HG03175 (cell line): ENCODE data around the gene PRRG1.
"Not testable (repeated sequence)": the region's sequence is repeated elsewhere in the genome, so short reads cannot be mapped to it uniquely, and the experiment has no call there.

Experiments
- ATAC-seq: cut with Tn5 transposase; IDR thresholded peaks from one replicate; pipeline ENCODE4 v1.9.1; 2021; ENCODE audit warnings: mild to moderate bottlenecking, moderate library complexity; ENCODE audit not compliant: unreplicated experiment

PRRG1 gene

GRCh38 chrX:37378404-37378803, 29.2 kb downstream of the PRRG1 start:
- no peak for ATAC-seq

- no peak for ATAC-seq
Measured at GRCh38 chrX:37378830-37379229, 29.7 kb downstream of the PRRG1 start.

GRCh38 chrX:37380256-37380655, 31.1 kb downstream of the PRRG1 start:
- no peak for ATAC-seq

- ATAC-seq, result no peak
Measured at GRCh38 chrX:37380924-37381323, 31.8 kb downstream of the PRRG1 start.

GRCh38 chrX:37383313-37383712, 34.1 kb downstream of the PRRG1 start:
- ATAC-seq, result no peak

DNA sequence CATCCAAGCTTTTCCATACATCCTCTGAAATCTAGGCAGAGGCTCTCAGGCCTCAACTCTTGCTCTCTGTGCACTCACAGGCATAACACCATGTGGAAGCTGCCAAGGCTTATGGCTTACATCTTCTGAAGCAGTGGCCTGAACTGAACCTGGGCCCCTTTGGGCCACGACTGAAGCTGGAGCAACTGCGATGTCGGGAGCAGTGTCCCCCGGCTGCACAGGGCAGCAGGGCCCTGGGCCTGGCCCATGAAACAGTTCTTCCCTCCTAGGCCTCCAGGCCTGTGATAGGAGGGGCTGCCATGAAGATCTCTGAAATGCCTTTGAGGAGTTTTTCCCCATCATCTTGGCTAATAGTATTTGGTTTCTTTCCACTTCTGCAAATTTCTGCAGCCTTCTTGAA, 39.2 kb downstream of the PRRG1 start:
- ATAC-seq, result no peak

DNA sequence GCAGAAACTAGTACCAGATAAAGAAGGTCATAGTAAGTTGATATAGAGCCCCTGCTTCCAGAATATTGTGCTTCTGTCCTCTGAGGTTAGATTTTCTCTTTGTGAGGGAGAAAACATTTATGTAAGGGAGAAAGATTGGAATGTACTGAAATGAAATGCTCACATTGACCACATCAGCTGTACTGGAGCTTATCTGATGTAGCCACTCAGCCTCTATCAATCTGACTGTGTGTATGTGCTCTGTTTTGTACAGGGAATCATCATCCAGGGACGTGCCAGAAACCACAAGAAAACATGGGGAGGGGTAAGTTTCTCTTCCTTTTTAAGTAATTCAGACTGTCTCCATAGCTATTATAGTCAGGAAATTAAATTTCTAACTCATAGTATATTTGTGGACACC, 56.8 kb downstream of the PRRG1 start:
- no peak for ATAC-seq

DNA sequence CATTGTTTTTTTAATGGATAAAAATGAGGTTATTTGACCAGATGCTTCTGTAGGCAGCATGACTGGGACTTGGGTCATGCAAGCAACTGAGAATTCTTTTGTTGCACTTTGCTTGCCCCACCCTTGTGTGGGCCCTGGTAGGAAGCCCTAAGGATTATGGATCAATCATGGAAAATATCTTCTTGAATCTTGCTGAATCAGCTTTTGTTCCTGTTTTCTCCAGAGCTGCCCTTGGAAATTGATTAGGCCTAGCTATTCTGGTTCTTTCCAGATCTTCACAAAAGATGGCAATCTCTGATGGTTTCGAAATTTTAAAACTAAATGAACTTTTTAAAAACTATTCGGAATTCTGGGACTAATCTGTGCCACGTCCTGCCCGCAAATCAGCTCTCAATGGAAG, 58.6 kb downstream of the PRRG1 start:
- no peak for ATAC-seq

DNA sequence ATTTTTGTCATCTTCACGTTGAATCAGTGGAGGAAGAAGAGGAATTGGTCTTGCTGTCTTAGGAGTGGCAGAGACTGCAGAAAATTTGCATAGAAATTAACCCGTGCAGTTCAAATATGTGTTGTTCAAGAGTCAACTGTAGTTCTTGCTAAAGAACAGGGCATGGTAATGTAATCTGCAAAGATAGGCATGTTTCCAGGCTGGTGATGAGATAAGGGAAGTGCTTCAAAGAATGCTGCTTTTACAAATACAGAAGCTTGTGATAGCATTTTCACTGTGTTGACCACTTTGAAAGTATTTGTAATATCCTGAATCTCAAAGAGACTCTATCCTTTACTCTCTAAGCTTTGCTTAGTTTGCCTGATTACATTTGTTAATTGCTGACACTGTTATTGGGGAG, 60.1 kb downstream of the PRRG1 start:
- ATAC-seq, result no peak

GRCh38 chrX:37420185-37420584, 71.0 kb downstream of the PRRG1 start:
- no peak for ATAC-seq

DNA sequence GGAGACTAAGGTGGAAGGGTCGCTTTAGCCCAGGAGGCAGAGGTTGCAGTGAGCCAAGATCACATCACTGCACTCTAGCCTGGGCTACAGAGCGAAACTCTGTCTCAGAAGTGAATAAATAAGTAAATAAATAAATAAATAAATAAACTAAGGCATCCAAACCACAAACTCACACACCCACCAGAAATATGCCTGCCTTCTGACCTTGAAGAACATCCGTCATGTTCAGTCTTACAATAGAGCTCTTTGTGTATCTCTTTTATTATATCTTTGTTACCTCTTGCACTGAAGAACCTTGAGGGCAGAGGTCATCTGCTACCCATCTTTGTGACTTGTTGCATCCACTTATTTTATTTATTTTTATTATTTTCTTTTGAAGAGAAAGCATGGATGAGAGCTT, 71.6 kb downstream of the PRRG1 start:
- no peak for ATAC-seq

DNA sequence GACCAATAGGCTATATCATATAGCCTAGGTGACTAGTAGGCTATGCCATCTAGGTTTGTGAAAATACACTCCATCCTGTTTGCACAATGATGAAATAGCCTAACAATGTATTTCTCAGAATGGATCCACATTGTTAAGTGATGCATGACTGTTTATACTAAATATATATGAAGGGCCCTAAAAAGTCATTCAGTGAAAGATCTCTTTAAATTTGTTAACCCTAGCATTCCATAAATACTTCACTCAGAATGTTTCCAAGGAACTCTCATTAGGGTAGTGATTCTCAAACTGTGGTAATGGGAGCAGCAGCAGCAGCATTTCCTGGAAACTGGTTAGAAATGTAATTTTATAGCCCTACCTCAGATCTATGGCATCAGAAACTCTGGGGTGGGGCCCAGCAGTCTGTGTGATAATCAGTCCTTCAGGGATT, 74.9 kb downstream of the PRRG1 start:
- ATAC-seq, result no peak

DNA sequence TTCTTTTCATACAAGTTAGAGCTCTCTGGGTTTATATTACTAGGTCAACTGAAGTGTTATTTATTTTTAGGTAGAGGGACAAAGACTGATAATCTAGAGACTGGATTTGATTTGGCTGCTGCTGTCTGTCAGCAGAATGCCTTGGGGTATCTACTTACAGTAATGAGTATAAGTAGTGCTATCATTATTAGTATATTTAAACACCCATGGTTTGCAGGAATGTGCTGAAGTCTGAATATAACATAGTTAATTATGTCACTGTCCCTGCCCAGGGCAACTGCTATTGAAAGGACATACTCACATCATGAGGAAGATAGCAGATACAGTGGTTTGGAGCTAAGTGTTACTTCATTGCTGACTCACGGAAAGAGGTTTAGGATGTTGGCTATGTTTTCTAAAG, 76.2 kb downstream of the PRRG1 start:
- ATAC-seq, result no peak

DNA sequence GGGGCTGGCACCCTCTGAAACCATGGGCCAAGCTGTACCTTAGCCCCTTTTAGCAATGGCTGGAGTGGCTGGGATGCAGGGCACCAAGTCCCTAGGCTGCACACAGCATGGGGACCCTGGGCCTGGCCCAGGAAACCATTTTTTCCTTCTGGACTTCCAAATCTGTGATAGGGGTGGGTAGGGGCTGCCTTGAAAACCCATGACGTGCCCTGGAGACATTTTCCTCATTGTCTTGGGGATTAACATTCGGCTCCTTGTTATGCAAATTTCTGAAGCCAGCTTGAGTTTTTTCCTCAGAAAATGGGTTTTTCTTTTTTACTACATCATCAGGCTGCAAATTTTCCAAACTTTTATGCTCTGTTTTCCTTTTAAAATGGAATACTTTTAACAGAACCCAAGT, 79.8 kb downstream of the PRRG1 start:
- ATAC-seq, result not testable (repeated sequence)

DNA sequence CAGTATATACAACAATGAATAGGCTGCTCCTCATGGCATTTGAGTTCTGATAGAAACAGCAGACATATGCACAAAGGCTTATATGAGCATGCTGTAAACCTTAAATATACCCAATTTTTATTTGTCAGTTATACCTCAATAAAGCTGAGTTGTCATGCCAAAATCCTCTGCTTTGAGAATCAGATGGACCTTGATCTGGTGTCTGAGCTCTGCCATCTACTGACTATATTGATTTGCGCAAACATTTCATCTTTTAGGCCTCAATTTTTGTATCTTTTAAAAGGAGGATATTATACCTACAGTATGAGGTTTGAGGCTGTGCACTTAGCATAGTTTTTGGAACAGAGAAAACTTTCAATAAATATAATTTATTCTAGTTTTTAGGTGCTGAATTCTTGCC, 85.2 kb downstream of the PRRG1 start:
- ATAC-seq, result no peak

GRCh38 chrX:37437160-37437559, 88.0 kb downstream of the PRRG1 start:
- no peak for ATAC-seq

DNA sequence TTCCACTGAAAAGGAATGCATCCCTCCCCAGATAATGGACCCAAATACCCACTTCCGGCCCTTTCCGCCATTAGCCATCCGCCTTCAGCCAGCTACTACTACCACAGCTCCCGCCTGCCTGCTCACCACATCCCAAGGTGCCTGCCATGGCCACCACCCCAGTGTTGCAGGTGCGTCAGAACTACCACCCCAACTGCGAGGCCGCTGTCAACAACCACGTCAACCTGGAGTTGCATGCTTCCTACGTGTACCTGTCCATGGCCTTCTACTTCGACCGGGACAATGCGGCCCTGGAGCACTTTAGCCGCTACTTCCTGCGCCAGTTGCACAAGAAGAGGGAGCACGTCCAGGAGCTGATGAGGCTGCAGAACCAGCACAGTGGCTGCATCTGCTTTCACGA, 92.2 kb downstream of the PRRG1 start:
- no peak for ATAC-seq

GRCh38 chrX:37445182-37445581, 96.0 kb downstream of the PRRG1 start:
- no peak for ATAC-seq

DNA sequence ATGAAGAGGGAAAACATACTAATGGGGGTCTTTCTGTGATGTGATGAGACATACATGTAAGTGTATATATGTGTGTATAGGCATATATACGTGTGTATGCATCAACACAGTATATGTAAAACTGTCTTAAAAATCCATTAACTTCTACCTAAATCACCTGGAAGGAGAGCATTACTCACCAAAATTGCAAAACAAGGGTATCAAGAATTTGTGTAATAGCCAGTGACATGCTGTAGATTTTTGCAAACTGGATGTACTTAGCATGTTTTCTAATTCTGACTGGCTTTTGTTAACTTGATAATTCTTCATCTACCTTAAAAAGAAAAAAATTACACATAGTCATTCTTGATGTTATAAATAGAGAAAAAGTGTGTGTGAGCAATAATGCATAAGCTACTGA, 104.7 kb downstream of the PRRG1 start:
- no peak for ATAC-seq

DNA sequence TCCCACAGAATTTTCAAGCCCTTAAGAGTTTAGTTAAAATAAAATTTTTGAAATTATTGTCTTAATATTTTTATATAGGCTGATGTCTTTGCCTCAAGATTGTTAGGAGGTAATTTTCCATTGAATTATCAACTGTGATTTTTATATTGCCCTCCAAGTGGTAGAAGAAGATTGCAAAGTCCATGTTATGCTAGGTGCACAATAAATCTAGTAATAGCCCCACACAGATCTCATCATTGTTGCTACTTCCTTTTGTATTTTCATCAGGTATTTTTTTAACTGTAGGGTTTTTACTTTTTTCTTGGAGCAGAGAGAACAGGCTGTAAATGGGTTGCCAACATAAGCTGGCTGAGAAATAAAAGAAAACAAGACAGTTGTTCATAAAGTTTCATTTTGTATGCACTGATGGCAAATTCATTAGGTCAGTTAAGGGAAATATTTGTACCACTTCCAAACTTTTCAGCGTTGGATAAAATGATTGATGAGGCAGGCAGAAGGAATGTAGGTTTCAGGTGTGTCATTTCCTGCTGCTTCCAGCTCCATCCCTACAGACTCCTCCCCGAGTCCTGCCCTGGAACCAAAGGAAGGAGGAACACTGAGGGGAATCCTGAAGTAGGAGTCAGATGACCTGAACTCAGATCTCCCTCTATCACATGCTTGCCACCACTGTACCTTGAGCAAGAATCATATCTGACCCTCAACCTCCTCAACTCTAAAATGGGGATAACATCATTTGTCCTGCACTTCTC, 105.5 kb downstream of the PRRG1 start:
- no peak for ATAC-seq

- ATAC-seq, result no peak
Measured at GRCh38 chrX:37455381-37455780, 106.2 kb downstream of the PRRG1 start.

DNA sequence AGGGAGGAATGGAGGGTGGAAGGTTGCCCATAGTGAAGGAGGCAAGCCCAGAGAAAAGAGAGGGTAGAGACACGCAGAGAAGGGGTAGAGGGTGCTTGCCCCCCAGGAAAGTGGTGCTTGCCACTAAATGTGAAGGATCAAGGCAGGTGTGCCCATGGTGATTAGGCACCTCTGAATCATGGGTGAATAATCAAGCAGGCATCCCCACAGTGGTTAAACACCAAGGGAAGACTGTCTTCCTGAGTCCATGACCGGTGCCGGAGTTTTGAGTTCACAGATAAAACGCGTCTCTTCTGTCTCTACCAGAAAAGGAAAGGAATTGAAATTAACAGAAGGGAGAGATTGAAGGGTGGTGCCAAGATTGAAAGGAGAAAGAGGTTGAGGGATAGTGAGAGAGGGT, 111.1 kb downstream of the PRRG1 start:
- not testable (repeated sequence) for ATAC-seq

- ATAC-seq, result no peak
Measured at GRCh38 chrX:37462346-37462745, 113.2 kb downstream of the PRRG1 start.
